OCI-M1 (cell line): Measurements from ENCODE around the gene CREB5.

Experiments used
- DNase-seq: peaks from one replicate; lab custom pipeline; 2025; lab: John Stamatoyannopoulos, UW

The CREB5 gene

DNA sequence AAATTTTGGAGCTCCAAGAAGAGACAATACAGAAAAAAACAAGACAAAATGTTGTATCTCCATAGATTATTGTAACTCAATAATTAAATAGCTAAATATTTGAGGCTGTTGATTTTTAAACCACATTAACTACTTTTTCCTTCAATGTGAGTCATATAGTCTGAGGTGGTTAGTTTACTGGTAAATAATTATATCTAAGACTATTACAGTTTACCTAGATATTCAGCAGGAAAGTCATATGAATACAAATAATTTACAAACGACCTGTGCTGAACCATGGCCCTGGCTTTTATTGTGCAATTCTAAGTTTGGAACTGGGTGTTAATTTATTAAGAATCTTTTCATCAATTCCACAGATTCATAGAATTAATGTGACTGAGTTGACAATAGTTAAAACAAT is 22.2 kb downstream of the CREB5 start:
- DNase-seq: no peak

GRCh38 chr7:28435152-28435551 is 22.8 kb downstream of the CREB5 start:
- no peak for DNase-seq

- no peak for DNase-seq
Observed at GRCh38 chr7:28435732-28436378, 23.5 kb downstream of the CREB5 start.

- DNase-seq: no peak
Observed at GRCh38 chr7:28440055-28440601, 27.8 kb downstream of the CREB5 start.

DNA sequence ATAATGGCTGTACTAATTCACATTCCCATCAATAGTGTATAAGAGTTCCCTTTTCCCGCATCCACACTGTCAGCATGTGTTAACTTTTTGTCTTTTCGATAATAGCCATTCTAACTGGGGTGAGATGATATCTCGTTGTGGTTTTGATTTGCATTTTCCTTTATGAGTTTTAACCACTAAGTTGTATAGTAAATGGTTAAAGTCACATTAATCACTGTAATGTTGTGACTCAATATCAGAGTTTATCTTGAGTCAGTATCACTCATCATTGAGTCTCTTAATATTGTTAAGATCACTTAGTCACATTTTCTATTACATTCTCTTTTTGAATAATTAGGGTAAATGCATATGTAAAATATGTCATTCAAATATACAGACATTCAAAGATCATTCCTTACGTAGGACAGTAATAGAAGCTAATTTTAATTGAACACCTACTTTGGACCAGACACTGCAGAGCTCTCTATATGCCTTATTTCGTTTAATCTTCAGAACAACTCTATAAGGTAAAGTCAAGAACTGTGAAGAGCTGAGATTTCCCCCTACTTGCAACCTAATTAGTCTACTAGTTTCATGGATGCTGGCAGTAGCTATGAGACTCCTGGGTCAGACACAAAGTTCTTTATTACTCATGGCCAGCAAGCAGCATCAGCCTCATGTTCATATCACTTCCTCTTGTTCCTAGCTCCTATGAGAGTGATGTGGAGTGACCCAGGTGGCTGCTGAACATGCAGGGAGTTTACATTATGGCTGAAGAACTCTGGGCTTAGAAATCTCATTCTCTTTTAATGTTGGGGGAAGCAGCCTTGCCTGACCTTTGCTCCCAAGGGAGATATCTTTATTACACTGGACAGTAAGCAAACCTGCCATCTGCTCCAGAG is 30.5 kb downstream of the CREB5 start:
- no peak for DNase-seq

GRCh38 chr7:28446131-28446530 is 33.8 kb downstream of the CREB5 start:
- DNase-seq: no peak

GRCh38 chr7:28447071-28447470 is 34.8 kb downstream of the CREB5 start:
- no peak for DNase-seq

- DNase-seq: no peak
Observed at GRCh38 chr7:28448708-28449107, 36.4 kb downstream of the CREB5 start.

DNA sequence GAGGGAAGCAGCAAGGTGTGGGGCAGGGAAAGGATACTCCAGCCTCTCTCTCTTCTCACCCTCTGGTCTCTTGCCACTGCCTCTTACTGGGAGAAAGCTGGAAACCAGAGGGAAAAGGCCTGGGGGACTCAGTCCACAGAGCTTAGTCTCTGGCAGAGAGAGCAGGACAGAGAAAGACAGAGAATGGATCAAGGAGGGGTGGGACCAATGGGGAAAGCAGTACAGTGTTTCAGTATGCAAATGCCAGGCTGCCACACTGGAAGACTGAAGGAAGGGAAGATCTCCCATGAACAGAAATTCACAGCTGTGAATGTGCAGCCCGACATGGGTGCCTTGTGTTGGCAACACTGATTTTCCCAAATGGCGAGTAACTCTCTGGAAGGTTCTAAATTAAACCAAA is 40.4 kb downstream of the CREB5 start:
- no peak for DNase-seq

DNA sequence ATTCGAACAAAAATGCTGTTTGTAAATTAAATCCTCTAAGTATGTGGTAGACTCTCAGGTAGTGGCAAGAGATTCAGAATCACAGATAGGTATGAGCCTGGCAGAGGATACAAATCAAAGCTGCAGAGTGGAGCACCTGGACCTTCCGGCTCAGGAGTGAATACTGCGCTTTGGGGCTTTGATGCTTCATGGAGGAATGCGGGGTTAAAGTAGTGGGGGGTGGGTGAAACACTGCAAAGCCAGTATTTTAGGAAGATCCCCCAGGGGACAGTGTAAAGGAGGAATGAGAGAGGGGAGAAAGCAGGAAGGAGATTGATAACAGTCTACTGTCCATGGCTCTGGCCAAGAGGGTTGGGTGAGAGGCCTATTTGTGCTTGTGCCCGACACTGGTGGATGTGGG is 43.2 kb downstream of the CREB5 start:
- DNase-seq: no peak

DNA sequence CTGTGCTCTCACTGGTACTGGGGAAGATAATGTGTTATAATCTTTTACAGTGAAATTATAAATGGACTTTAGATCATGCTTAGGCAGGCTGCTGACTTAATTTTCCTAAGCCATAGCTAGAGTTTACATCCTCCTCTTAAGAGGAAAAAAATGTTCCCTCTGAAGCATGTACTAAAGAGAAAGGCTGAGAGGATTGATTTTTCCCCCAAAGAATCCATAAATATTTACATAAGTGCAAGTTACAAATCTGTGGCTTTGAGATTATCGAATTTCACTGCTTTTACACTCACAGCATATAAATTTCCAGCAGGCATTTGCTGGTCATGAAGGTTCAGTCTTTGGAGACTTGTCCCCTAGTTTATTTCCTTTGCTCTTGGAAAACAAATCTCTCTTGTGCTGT is 43.7 kb downstream of the CREB5 start:
- DNase-seq: no peak

- peak; percentile 4 for DNase-seq
Observed at GRCh38 chr7:28458732-28459131, 46.4 kb downstream of the CREB5 start.

- no peak for DNase-seq
Observed at GRCh38 chr7:28459306-28459705, 47.0 kb downstream of the CREB5 start.

DNA sequence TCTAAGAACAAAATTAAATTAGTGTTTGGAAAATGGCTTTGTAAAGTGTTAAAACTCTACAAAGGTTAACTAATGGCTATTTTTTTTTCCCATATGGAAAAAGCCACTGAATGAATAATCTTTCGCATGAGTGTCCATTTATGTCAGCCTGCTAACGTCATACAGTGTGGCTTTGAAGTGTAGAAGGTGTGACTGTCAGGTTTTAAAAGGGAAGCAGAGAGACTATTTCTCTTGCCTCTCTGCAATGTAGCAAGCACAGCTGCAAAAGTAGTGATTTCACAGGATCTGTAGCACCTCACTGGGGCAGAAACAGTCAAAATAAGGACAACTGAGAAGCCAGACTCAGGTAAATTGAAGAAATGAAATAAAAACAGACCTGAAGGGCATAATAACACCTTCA is 53.4 kb downstream of the CREB5 start:
- no peak for DNase-seq

DNA sequence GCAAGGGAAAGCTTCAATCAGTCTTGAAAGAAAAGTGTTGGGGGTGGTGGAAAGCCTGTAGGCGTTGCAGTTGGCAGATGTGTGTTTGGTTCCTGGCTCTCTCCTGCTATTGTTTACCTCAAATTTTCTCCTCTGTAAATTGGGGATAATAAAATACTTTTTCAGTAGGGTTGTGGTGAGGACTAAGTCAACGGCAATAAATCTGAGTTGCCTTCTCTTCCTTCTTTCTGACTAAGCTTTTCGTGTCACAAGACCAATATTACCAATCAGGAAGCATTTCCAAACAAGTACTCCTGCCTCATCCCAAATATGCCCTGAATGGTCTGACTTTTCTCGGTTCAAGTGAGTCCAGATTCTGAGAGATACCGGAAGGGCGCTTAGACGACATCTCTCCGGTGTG is 54.0 kb downstream of the CREB5 start:
- no peak for DNase-seq

DNA sequence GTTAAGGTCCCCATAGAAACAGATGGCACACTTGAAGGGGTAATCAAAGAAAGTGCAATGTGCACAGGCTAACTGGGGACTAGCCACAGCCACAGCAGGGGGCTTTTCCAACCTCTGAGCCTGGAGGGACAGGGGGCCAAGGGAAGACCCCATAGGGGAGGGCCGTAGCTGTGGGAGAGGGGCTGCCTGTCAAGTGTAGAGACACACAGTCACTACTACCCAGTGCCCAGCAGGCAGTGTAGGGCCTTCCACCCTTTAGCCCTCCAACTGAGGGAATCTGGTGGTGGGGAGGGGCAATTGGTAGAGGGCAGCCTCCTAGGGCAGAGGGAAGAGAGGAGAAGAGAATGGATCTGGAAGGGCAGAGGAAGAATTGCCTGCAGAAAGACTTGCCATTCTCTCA is 54.6 kb downstream of the CREB5 start:
- DNase-seq: no peak

DNA sequence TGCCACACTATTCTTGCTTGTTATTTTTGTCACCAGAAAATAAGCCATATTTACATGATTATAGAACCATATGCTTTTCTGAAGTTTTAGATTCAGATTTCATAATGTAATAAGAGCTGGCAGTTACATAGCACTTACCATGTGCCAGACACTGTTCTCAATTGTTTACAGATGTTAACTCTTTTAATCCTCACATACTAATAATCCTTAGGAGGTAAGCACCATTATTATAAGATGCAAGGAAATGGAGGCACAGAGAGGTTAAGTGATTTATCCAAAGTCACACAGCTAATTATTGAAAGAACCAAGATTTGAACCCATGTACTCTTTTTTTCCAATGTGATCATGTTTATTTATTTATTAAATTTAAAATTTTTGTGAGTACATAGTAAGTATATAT is 57.2 kb downstream of the CREB5 start:
- DNase-seq: no peak

GRCh38 chr7:28470344-28470743 is 58.0 kb downstream of the CREB5 start:
- DNase-seq: no peak

DNA sequence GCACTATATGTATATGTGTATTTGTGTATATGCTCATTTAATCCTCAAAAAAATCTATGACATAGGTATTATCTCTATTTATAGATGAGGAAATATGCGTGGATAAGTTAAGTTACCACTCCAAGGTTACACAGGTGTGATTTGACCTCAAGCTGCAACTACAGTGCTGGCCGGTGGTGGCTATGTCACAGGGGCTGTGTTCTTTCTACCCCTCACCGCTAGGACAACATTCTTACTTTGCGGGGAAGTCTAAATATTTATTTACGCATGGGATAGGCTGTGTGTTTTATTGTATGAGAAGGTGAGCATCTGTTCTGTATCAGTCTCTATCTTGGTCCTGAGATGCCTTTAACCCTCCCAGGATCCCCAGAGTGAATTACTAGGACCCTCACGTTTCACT is 60.0 kb downstream of the CREB5 start:
- no peak for DNase-seq

DNA sequence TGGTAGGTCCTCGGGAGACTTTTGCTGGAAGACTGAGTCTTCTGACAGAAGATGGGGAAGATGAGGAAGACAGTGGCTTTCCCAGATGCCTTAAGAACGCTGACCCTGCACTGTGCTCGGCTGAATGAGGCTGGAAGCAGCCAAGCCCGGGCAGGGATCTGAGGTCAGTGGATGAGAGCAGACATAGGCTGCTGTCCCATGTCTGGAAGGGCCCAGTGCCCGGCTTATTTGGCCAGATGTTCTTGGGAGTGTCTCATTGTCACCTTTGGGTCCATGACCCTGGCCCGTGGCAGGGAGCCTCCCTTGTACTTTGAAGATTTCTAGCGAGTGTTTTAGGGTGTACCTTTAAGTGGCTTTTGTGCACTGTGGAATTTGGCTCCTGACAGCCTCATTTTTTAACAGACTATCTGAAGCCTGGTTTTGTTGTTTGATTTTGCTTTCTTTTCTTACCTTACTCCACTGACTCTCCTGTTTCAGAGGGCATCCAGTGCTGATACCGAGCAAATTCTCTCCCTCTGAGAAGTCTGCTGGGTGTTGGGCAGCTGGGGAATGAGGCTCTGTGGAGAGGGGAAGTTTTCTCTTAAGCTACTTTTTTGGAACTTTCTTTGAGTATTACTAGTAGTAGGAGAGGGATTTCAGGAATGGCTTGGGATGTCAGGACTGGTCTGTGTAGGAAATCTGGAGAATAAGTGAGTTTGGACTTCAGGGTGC is 61.4 kb downstream of the CREB5 start:
- no peak for DNase-seq

DNA sequence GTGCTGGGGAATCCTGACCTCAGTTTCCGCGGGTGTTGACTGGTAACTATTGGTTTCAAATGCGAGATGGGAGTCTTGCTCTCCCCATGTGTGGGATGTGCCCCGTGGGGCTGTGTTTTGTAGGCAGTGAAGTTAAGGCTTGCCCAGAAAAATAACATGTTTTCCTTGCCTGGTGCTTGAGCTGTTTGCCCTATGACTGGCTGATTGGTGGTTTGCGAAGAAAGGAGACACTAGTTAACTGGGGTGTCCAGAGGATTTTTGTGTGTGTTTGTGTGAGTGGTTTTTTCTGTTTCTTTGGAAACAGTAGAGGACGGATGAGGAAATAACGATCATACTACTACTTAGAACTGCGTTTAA is 61.9 kb downstream of the CREB5 start:
- no peak for DNase-seq

DNA sequence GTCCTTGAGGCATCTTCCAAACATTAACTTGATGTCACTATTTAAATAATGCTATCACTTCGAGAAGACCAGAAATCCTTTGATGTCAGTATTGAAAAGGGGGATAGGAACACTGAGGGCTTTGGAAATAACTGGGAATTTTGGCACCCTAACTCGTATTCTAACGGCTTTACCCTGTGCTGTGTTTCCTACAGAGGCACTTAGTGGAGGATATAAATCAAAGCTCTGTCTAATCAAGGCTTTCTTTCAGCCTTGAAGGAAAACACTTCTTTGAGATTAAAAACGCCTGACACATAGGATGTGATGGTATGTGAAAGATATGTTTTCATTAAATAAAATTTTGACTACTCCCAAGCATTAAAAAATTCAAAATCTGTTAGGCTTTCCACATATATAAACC is 62.3 kb downstream of the CREB5 start:
- no peak for DNase-seq

GRCh38 chr7:28477041-28477442 is 64.7 kb downstream of the CREB5 start:
- no peak for DNase-seq
